GM12875 (cell line): ENCODE data around the gene ARL5A.

Experiments used
- H3K4me3 ChIP-seq: one replicate; pipeline ENCODE4 v1.5.1; 2011; ENCODE audit warnings: low read depth, low read length, control low read depth
- TF ChIP-seq, protein P1 (sequence below): IDR thresholded peaks from 2 replicates; pipeline ENCODE4 v1.5.1; 2011; ENCODE audit warnings: low read depth, mild to moderate bottlenecking, control low read depth, inconsistent platforms, low read length, moderate library complexity, borderline replicate concordance; ENCODE audit not compliant: insufficient read depth

ARL5A gene

DNA sequence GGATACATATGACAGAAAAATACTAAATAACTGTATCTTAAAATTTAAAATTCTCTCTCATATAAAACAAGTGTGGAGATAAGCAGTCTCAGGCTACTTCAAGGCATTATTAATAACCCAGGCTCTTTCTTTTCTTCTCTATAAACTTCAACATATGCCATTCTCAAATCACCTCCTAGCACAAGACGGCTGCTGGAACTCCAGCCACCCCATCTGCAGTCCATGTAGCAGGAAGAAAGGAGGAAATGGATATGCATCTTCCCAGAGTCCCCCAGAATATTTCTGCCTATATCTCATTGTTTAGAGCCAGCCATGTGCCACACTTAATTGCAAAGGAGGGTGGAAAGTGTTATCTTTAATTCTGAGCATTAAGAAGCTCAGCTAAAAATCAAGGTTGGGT is 58.6 kb downstream of the ARL5A start:
- H3K4me3 ChIP-seq, result no peak overlapping the region
- TF ChIP-seq, protein P1, sequence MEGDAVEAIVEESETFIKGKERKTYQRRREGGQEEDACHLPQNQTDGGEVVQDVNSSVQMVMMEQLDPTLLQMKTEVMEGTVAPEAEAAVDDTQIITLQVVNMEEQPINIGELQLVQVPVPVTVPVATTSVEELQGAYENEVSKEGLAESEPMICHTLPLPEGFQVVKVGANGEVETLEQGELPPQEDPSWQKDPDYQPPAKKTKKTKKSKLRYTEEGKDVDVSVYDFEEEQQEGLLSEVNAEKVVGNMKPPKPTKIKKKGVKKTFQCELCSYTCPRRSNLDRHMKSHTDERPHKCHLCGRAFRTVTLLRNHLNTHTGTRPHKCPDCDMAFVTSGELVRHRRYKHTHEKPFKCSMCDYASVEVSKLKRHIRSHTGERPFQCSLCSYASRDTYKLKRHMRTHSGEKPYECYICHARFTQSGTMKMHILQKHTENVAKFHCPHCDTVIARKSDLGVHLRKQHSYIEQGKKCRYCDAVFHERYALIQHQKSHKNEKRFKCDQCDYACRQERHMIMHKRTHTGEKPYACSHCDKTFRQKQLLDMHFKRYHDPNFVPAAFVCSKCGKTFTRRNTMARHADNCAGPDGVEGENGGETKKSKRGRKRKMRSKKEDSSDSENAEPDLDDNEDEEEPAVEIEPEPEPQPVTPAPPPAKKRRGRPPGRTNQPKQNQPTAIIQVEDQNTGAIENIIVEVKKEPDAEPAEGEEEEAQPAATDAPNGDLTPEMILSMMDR, result no peak

DNA sequence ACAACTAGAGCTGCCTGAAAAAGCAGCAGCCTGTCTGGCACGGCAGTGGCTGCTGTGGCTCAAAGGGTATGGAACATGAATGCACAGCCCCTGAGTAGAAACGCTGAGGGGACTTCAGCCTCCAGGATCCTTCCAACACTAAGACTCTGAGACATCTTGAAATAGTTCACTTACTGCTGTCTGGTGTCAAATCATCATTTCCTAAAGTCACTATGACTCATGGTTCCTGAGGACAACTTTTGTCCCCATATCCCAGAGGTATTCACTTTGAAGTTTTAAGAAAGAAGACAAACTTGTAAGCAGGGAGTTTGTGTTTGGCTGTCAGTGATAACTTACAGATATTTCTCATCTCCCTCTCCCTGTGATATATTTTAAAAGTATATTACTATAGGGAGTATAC is 60.7 kb downstream of the ARL5A start:
- H3K4me3 ChIP-seq, result no peak overlapping the region
- TF ChIP-seq, protein P1, result no peak

- TF ChIP-seq, protein P1, result no peak
- H3K4me3 ChIP-seq, result no peak overlapping the region
These were observed 61.6 kb downstream of the ARL5A start for GRCh38 chr2:151766437-151767153.

GRCh38 chr2:151765760-151766410 is 62.3 kb downstream of the ARL5A start:
- no peak overlapping the region for H3K4me3 ChIP-seq
- TF ChIP-seq, protein P1, result no peak

- no peak overlapping the region for H3K4me3 ChIP-seq
- TF ChIP-seq, protein P1, result no peak
These were observed 65.5 kb downstream of the ARL5A start for GRCh38 chr2:151762694-151763093.

DNA sequence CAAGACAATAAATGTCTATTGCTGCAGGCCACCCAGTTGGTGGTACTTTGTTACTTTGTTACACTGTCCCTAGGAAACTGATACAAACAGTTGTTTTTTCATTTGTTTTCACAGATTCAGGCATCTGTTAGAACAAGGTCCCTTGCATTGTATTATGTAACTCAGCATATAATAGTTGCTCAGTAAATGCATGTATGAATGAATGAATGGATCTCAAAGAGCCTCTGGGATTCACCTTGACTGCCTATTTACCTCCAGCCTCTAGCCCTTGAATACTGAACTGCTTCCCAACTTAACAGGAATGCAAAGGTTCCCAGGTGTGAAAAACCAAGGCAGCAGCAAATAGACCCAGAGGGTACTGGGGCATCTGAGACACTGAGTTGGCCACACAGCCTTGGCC is 66.5 kb downstream of the ARL5A start:
- no peak overlapping the region for H3K4me3 ChIP-seq
- TF ChIP-seq, protein P1, result no peak

DNA sequence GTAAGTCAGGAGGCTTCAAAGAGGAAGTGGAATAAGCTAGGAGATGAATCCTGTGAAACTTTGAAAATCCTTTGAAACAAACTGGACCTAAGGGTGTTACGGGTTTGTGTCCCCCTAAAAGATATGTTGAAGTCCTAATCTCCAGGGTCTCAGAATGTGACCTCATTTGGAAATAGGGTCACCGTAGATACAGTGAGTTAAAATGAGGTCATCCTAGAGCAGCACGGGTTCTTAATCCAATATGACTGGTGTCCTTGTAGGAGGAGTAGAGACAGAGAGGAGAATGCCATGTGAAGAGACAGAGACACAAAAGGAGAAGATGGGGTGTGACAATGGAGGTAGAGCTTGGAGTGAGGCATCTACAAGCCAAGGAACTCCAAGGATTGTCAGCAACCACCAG is 67.0 kb downstream of the ARL5A start:
- H3K4me3 ChIP-seq, result no peak overlapping the region
- TF ChIP-seq, protein P1, result no peak
